Hindlimb muscle (tissue), 1 donor: ENCODE measurements around the gene PKP1. TPM values are rescaled to one million over a fixed set of nuclear protein-coding genes. Genes with fewer than 3 reads are reported as not detected.

ENCODE experiments used
- DNase-seq: peaks from one replicate; pipeline ENCODE4 v3.0.0-alpha.2; 2013
- polyA plus RNA-seq: library from polyadenylated mRNA; unstranded; fragments of 120-200 nt; gene quantifications from one replicate; pipeline ENCODE4 v1.2.1, GENCODE V29; 2013; ENCODE audit not compliant: insufficient read length

The PKP1 gene
- polyA plus RNA-seq, 1 donor: 11.1 TPM

GRCh38 chr1:201330541-201330940 is 47.2 kb downstream of the PKP1 start:
- DNase-seq: no peak

- DNase-seq: no peak
Measured at GRCh38 chr1:201331166-201331565, 47.9 kb downstream of the PKP1 start.

GRCh38 chr1:201332021-201332420 is 48.7 kb downstream of the PKP1 start:
- DNase-seq: no peak

- DNase-seq: no peak
Measured at GRCh38 chr1:201332616-201333335, 49.5 kb downstream of the PKP1 start.

GRCh38 chr1:201334325-201335173 is 51.2 kb downstream of the PKP1 start:
- DNase-seq: no peak

GRCh38 chr1:201335174-201335870 is 52.0 kb downstream of the PKP1 start:
- DNase-seq: no peak

- no peak for DNase-seq
Measured at GRCh38 chr1:201335901-201336300, 52.6 kb downstream of the PKP1 start.

GRCh38 chr1:201336711-201337450 is 53.6 kb downstream of the PKP1 start:
- DNase-seq: no peak

GRCh38 chr1:201341377-201341776 is 58.1 kb downstream of the PKP1 start:
- no peak for DNase-seq

GRCh38 chr1:201344206-201345080 is 61.1 kb downstream of the PKP1 start:
- DNase-seq: no peak

GRCh38 chr1:201345081-201345355 is 61.7 kb downstream of the PKP1 start:
- DNase-seq: no peak

- no peak for DNase-seq
Measured at GRCh38 chr1:201346337-201346939, 63.1 kb downstream of the PKP1 start.

GRCh38 chr1:201346987-201347386 is 63.7 kb downstream of the PKP1 start:
- no peak for DNase-seq

- no peak for DNase-seq
Measured at GRCh38 chr1:201347498-201348210, 64.3 kb downstream of the PKP1 start.

- no peak for DNase-seq
Measured at GRCh38 chr1:201348211-201348566, 64.9 kb downstream of the PKP1 start.

- DNase-seq: no peak
Measured at GRCh38 chr1:201349092-201349491, 65.8 kb downstream of the PKP1 start.

GRCh38 chr1:201350361-201350725 is 67.0 kb downstream of the PKP1 start:
- DNase-seq: no peak

GRCh38 chr1:201350884-201351283 is 67.6 kb downstream of the PKP1 start:
- no peak for DNase-seq

GRCh38 chr1:201351617-201352016 is 68.3 kb downstream of the PKP1 start:
- DNase-seq: no peak

GRCh38 chr1:201353186-201353940 is 70.1 kb downstream of the PKP1 start:
- DNase-seq: no peak
